Pancreas (tissue), 10 donors: ENCODE data around the gene VSIR. TPM values are rescaled to one million over a fixed set of nuclear protein-coding genes. Genes with fewer than 3 reads are reported as not detected.

ENCODE experiments used
- ATAC-seq, 4 donors: fragments of 200-7000 bp; cut with Tn5 transposase; one replicate each; pipeline versions ENCODE4 v1.8.0 to v1.9.1; 2020; ENCODE audit warnings: mild to moderate bottlenecking in 4 of 4, moderate library complexity in 4 of 4
- DNase-seq, 6 donors: peaks; one replicate each; pipeline ENCODE4 v3.0.0-alpha.2; 2020
- FAIRE-seq: peaks from 2 replicates; lab custom pipeline; 2012; peaks lifted over from hg19 to GRCh38; lab: Jason Lieb, UNC
- H3K27ac ChIP-seq, 4 donors: fragments of 200-600 bp; sonication (generic); 1 replicate in 3 of 4; 2 replicates in 1 of 4; pipeline versions ENCODE4 v1.5.0 to v1.8.0; 2020
- H3K27me3 ChIP-seq, 4 donors: fragments of 200-600 bp; one replicate each; pipeline ENCODE4 v1.8.0; 2021
- H3K36me3 ChIP-seq, 3 donors: fragments of 200-600 bp; sonication (generic) in 1 of 3; one replicate each; pipeline versions ENCODE4 v1.5.0 to v1.8.0; 2020 to 2021
- H3K4me1 ChIP-seq, 3 donors: fragments of 200-600 bp; one replicate each; pipeline ENCODE4 v1.8.0; 2021
- H3K4me3 ChIP-seq, 4 donors: fragments of 200-600 bp; sonication (generic) in 2 of 4; one replicate each; pipeline versions ENCODE4 v1.5.0 to v1.8.0; 2020 to 2021
- H3K9me3 ChIP-seq, 4 donors: fragments of 200-600 bp; one replicate each; pipeline ENCODE4 v1.8.0; 2021
- WGBS, 2 donors: extraction: QIAGEN DNeasy Blood & Tissue Kit; methylation state at CpG; one replicate each; pipeline ENCODE4 v1.1.7; 2013; 5-methylcytosine and 5-hydroxymethylcytosine counted together
- intact Hi-C, 3 donors: fragments of 100-400 bp; cut with DNase I; formaldehyde crosslinking; loops; one replicate each; pipeline versions ENCODE4 v1.11.1 to v1.14.2; 2022
- polyA plus RNA-seq, 2 donors: library from polyadenylated mRNA; stranded (reverse); fragments of 200-250 nt; gene quantifications; one replicate each; pipeline ENCODE4 v1.2.3, GENCODE V29; 2013
- total RNA-seq, 6 donors: library from RNA; stranded (reverse); fragmentation: NEBNext Ultra II Directional in 4 of 6; extraction: Animal tissue kit (Norgen Biotek cat#: 25700) in 4 of 6; gene quantifications; one replicate each; pipeline versions ENCODE4 v1.2.1 to v1.2.4, GENCODE V29; 2021 to 2023
- TF ChIP-seq, protein P1 (sequence below), 4 donors: fragments of 200-600 bp; sonication (generic) in 3 of 4; IDR thresholded peaks; one replicate each; pipeline versions ENCODE4 v1.5.0 to v1.8.0; 2021; ENCODE audit warnings: antibody characterized with exemption in 4 of 4
- donor health status: healthy with polysubstance abuse.
- donor health status: DM: no; HTN: no; CAD: no; lungs with moderate emphysema.
- donor health status: DM: no; HTN: no; CAD: no.
- donor health status: control.
- donor health status: control.
- donor health status: Bipolar disorder and iron deficiency.
- donor health status: DM: yes; HTN: yes; CAD: no.
- donor health status: DM: no; HTN: no; CAD: no.
- donor health status: DM: no; HTN: no; CAD: no.
- donor health status: DM: yes; HTN: yes; CAD: no.

Gene VSIR
- total and polyA plus RNA-seq, 8 donors: 3.7 to 27.6 (median 9.3) TPM

DNA sequence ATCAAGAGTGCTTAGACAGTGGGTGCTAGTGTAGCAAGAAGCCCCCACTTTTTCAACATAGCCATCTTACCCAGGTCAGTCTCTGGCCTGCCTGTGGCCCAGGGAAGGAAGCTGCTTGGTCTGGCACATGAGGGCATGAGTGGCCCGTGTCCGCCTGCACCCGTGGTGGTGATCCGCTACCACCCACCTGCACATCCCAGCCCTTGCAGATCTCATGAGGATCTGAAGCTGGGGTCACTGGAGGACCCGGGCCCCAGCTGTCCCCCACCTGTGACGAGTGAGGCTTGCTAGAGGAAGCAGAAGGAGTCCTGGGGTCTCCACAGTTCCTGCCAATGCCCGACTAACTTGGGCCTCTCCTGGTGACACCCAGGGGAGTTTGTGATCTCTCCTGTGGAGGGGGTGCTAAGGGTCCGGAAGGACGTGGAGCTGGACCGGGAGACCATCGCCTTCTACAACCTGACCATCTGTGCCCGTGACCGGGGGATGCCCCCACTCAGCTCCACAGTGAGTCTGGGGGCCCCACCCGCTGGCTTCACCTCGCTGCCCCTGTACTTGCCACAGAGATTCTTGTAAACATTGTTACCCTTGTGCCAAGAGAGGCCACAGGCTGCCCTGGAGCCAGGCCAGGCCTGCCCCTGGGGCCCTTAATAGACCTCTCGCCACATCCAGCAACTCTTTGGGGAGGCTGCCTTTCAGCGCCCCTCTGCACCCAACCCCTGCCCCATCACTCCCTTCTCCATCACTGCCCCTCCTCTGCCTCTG lies 10.8 kb upstream of the VSIR start:
- Histone ChIP-seq H3K27ac (no peak overlapping the region), H3K27me3 (no peaks in the 10 kb centered on the region), H3K4me3 (no peak overlapping the region), H3K9me3 (no peaks in the 10 kb centered on the region), H3K36me3 (no peaks in the 10 kb centered on the region), H3K4me1 (no peaks in the 10 kb centered on the region)
- FAIRE-seq (no peak), ATAC-seq (no peak), DNase-seq (peak in 1 of 6 donors; percentile 44)
- TF ChIP-seq, protein P1, sequence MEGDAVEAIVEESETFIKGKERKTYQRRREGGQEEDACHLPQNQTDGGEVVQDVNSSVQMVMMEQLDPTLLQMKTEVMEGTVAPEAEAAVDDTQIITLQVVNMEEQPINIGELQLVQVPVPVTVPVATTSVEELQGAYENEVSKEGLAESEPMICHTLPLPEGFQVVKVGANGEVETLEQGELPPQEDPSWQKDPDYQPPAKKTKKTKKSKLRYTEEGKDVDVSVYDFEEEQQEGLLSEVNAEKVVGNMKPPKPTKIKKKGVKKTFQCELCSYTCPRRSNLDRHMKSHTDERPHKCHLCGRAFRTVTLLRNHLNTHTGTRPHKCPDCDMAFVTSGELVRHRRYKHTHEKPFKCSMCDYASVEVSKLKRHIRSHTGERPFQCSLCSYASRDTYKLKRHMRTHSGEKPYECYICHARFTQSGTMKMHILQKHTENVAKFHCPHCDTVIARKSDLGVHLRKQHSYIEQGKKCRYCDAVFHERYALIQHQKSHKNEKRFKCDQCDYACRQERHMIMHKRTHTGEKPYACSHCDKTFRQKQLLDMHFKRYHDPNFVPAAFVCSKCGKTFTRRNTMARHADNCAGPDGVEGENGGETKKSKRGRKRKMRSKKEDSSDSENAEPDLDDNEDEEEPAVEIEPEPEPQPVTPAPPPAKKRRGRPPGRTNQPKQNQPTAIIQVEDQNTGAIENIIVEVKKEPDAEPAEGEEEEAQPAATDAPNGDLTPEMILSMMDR (IDR thresholded peaks at IDR 0.05): no peak
- WGBS, 2 donors: 66 to 82% methylated on average over 16 to 17 of the region's 17 CpGs
- intact Hi-C loops: no loop called here

DNA sequence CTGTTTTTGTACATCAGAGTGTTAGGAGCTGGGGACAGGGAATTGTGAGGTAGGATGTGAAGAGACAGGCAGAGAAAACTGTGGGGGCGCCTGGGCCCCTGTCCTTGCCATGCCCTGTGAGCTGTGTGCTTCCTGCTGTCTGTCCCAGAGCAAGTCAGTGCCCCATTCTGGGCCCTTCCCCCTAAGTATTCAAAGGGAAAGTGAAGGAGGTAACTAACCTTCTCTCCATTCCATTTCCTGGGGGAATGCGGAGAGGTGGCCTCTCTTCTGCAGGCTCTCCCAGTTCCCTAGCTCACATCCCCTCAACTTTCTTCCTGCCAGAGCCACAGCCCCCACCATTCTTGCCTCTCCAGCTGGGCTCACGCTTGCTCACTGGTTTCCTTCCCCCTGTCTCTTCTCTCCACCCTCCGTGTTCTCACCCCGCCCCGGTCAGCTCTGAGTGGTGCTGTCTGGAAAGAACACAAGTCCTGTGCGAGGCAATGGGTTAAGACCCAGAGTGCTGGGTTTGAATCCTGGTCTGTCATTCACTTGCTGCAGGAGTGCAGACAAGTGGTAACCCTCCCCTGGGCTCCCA lies 9.7 kb upstream of the VSIR start:
- FAIRE-seq: no peak
- ATAC-seq: peak in 2 of 4 donors; percentile 41 to 67
- DNase-seq: no peak

DNA sequence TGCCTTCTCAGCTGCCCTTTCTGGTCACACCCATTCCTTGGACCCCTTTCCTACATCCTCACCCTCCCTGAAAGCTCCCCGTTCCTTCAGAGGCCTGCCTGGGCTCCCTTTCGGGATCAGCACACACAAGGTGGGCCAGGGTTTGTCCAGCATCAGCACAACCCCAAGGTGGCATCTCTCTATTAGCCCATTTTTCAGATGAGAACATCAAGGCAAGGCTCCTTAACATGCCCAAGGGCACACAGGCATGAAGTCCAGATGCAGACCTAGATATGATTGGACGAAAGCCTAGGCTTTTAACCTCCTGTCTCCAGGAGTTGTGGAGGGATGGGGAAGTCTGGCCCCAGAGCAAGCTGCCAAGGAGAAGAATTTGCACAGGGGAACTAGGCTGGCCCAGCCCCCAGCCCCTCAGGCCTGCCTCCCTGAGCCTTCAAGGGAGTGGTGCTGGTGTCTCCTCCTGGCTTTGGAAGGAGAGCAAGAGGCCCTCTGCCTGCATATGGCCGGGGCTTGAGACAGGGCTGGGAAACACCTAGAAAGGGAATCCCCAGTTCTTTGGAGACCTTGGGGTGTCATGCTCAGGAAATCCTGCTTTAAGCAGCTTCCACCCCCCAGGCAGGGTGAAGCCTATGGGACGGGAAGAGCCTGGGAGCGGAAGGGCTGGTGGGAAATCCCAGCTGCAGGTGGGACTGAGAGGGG lies 9.0 kb upstream of the VSIR start:
- peak in 1 of 4 donors; percentile 47 for ATAC-seq
- FAIRE-seq: no peak
- WGBS, 2 donors: 66 to 69% methylated on average over 6 of the region's 6 CpGs
- no peak overlapping the region for H3K27ac ChIP-seq
- intact Hi-C loops: no loop called here
- H3K27me3 ChIP-seq: no peaks in the 10 kb centered on the region
- DNase-seq: no peak
- no peak overlapping the region for H3K4me3 ChIP-seq
- no peaks in the 10 kb centered on the region for H3K9me3 ChIP-seq
- no peaks in the 10 kb centered on the region for H3K4me1 ChIP-seq
- H3K36me3 ChIP-seq: no peaks in the 10 kb centered on the region
- TF ChIP-seq, protein P1 (IDR thresholded peaks at IDR 0.05): no peak

More for the DNA sequence above, 9.7 kb upstream of the VSIR start:
- Histone ChIP-seq H3K4me1 (no peaks in the 10 kb centered on the region), H3K27ac (no peak overlapping the region), H3K36me3 (no peaks in the 10 kb centered on the region), H3K27me3 (no peaks in the 10 kb centered on the region), H3K9me3 (no peaks in the 10 kb centered on the region), H3K4me3 (no peak overlapping the region)
- 58% methylated on average over 7 of the region's 7 CpGs for WGBS, 2 donors
- intact Hi-C loops: no loop called here
- TF ChIP-seq, protein P1 (IDR thresholded peaks at IDR 0.05): no peak

DNA sequence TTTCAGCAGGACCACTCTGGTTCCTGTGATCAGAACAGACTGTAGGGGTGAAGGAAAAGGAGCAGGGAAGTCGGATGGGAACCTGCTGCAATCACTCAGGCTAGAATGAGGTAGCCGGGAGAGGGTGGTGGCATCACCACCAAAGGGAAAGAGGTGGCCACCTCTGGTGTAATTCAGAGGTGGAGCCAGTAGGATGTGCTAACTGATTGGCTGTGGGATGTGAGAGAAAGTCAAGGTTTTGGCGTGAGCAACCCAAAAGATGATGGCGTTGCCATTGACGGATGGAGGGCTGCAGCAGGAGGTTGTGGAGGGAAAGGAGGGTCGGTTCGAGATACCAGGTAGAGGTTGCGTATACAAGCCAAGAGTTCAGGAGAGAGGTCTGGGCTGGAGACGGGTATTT lies 7.4 kb upstream of the VSIR start:
- WGBS, 2 donors: 79 to 81% methylated on average over 9 of the region's 9 CpGs
- Histone ChIP-seq H3K4me1 (no peaks in the 10 kb centered on the region), H3K4me3 (no peak overlapping the region), H3K36me3 (no peaks in the 10 kb centered on the region), H3K27ac (no peak overlapping the region), H3K9me3 (no peaks in the 10 kb centered on the region), H3K27me3 (no peaks in the 10 kb centered on the region)
- intact Hi-C loops: no loop called here
- no peak for DNase-seq
- no peak for FAIRE-seq
- no peak for ATAC-seq
- TF ChIP-seq, protein P1 (IDR thresholded peaks at IDR 0.05): no peak
